ENCODE results near the gene PIP4K2A.
"Not testable (repeated sequence)": the region's sequence is repeated elsewhere in the genome, so short reads cannot be mapped to it uniquely, and the experiment has no call there.

Gene PIP4K2A

DNA sequence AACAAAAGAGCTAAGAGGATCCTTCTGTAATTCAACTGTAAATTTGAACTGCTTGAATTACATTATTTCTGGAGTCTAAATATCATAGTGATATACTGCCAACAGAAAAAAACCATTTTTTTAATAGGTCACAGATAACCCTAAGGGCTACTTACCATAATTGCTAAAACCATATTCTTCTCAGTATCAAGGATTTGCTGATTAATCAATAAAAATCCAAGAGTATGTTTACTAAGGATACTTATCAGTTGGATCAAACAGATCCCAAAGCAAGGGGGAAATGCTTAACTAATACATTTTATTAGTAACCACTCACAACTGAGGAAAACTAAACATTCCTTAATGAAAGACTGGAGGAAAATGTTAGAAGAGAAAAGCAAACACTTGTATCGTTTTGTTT lies 166.0 kb downstream of the PIP4K2A start:
- no peak for DNase-seq

DNA sequence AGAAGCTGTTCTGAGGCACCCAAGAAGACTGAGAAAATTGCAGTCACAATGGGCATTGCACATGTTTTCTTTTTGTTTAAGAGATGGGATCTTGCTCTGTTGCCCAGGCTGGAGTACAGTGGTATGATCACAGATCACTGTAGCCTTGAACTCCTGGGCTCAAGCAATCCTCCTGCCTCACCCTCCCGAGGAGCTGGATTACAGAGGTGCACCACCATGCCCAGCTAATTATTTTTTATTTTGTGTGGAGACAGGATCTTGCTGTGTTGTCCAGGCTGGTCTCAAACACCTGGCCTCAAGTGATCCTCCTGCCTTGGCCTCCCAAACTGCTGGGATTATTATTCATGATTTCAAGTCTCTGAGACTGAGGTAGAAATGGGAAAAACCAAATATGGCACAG lies 168.7 kb downstream of the PIP4K2A start:
- no peak for DNase-seq

DNA sequence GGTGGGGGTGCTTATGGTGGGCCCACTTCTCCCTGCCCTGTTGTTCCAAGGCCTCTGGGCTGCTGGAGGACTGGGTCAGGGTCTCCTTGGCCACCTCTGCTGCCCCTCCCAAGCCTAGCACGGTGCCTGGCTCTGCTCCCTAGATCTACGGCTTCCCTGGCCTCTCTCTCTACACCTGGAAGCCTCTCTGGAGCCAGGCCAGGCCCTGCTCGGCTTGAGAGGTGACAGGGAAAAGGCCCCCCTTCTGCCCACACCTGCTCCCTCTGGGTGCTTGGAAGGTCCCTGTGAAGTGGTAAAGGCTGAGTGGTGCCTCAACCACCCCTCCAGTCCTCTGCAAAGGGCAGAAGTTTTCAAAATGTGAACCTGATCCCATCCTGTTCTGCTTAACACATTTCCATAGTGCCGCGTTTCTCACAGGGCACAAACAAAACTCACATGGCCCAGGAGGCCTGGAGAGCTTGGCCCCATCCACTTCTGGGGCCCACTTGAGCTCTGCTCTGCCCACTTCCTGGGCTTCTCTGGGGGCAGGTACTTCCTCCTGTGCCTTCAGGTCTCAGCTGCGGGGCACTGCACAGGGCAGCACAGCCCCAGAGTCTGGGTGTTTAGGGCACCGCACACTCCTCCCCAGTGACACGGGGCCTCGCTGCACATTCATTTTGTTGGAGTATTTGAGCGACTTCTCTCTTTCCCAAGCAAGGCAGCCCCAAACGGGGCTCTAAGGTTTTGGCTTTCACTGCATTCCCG lies 169.9 kb downstream of the PIP4K2A start:
- no peak for DNase-seq

DNA sequence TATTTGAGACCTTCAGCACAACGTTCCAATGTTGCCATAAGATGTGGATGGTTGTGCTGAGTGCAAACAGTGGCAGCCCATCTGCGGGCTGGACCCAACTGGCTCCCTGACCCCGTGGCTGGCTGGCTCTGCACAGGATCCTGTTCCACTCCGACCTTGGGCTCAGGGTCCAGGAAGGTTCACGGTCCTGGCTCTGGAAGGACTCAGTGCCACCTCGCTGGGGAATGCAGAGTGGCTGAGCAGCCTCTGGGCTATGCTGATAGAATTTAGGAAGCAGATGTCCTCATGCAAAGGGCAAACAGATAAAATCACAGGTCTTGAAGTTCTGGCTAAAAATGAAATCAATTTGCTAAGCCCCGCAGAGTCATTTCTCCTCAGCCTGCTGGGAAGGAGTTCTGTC lies 171.6 kb downstream of the PIP4K2A start:
- no peak for DNase-seq

DNA sequence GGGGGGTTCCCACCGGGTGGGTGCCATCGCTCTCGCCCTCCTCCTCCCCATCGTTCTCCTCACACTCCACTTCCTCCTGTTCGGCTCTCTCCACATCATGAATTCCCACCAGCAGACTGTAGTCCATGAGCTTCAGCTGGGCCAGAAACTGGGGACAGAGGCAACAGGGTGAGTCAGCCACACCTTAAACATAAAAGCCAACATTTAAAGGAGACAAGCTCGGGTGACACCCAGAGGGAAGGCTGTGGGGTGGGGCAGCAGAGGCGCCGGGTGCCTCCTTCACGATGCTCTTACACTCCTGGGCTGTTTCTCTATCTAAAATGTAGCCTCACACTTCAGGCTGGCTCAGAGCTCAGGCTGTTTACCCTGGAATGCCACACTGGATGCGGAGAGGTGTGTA lies 172.5 kb downstream of the PIP4K2A start:
- no peak for DNase-seq

DNA sequence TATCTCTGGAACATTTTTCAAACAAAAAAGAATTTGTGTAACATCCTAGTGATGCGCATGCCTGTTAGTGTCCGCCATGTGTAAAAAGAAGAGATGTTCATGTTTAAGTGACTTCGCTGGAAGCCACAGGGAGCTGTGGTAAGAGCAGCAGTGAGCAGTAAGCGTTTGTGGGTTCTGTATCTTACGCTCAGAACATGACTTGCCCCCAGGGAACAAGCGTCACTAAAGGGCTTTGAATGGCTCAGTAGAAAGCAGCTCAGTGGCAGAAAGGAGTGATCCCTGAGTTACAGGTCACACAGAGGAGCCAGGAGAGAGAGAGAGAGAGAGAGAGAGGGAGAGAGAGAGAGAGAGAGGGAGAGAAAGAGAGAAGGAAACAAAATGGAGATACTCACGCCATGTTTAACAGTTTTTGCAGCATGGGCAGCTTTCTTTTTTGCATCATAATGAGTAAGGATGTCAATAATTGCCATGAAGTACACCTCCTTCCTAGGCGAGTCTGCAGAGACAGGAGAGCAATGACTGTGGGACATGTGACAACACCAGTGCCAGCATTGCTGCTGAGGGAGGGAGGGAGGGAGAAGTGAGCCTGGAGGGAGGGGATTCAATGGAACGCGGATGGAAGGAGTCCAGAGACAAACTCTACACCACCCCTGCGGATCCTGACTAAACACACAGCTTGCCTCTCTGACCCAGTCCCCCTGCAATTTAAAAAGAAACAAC lies 174.6 kb downstream of the PIP4K2A start:
- DNase-seq = no peak

DNA sequence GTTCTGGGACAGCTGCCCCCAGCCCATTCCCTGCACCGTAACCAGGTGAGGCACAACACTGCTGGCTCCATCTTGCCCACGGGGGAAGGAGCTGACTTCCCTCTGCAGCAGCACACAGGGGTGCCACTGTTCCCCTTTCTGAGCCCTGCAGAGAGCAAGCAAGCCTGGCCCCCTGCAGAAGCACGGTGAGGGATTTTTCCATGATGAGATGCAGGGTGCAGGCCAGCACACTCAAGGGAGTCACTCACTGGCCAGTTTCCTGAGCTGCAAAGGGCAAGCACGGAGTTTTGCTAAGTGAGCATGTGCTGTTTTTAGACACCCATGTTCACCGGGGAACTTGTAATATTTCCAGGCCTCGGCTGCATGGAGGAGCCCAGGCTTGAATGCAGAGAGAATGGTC lies 176.6 kb downstream of the PIP4K2A start:
- no peak for DNase-seq

DNA sequence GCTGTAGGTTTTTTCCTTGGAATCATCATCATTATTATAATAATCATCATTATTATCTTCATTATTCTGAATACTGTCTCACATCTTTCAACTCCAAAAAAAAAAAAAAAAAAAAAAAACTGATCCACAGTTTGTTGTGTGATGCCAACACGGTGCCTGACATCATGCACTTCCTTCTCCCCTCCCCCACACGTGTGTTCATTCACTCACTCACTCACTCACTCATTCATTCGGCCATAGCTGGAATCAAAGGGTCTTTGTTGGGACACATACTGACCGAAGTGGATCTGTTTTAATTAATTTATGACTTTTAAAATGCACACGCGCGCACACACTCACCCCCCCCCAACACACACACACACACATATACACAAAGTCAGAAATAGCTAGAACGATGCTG lies 177.8 kb downstream of the PIP4K2A start:
- DNase-seq = no peak

DNA sequence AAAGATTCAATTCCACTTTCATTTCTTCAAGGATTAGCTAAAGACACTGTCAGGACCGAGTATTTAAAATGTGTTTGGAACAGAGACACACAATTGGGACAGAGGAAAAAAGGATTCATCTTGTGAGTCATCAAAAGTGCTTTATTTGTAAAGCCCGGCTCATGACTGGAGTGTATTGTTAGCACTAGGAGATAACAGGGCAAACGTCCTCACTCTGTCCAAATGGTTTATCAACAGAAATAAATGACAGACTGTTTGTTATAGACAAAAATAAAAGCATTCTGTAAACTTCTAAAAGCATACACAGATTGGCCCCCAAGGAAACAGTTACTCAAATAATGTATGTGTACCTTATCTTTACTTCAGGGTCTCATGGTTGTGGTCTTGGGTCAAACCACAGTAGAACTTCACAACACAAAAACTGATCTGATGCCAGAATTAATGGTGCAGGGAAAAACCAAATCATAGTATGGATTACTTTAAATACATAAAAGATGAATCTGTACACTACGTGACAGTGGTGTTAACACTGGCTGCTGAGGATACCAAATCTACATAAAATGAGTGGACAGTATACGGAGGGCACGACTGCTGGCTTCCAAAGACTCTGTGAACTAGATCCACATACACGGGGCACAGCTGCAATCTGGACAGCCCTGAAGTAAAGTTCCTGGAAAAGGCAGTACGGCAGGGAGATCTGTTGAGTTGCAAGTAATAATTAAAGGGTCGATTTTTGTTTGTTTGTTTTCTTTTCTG lies 179.4 kb downstream of the PIP4K2A start:
- DNase-seq = no peak

DNA sequence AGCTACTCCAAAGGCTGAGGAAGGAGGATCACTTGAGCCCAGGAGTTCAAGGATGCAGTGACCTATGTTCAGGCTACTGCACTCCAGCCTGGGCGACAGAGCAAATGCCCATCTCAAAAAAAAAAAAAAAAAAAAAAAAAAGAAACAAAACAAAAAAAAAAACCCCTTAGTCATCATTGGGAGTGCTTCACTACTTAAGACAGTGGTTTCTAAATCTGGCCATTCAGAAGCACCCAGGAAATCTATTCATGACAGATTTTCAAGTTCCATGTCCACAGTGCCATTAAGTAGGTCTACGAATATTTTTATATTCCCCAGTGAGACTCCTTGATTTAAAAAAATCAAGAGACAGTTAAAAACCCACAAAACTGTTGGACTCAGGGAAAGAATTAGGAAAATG lies 182.9 kb downstream of the PIP4K2A start:
- no peak for DNase-seq

DNA sequence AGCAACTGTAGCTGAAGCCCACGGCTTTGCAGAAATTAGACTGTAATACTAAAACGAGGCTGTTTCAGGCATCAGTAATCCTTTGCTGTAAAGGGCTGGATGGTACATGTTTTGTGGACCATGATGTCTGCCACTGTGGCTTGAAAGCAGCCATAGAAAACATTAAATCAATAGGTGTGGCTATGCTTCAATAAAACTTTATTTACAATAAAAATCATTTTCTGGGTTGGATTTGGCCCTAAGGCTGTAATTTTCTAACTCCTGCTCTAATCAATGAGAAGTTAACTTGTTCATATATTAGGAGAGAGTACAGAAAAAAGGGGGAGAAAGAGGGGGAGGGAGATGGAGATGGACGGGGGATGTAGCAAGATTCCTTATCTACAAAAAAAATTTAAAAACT lies 183.4 kb downstream of the PIP4K2A start:
- no peak for DNase-seq

DNA sequence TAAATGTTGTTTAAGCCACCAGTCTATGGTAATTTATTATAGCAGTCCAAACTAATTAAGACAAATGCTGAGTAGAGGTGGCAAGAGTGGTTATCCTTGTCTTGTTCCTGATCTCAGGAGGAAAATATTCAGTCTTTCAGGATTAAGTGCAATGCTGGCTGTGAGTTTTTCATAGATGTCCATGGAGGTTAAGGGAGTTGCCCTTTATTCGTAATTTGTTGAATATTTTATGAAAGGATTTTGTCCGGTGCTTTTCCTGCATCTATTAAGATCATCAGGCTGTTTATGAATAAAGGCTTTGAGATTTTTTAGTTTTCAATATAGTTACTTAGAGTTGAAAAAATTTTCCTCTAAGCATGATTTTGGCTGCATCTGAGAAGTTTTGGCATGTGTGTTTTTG lies 186.9 kb downstream of the PIP4K2A start:
- DNase-seq = no peak

DNA sequence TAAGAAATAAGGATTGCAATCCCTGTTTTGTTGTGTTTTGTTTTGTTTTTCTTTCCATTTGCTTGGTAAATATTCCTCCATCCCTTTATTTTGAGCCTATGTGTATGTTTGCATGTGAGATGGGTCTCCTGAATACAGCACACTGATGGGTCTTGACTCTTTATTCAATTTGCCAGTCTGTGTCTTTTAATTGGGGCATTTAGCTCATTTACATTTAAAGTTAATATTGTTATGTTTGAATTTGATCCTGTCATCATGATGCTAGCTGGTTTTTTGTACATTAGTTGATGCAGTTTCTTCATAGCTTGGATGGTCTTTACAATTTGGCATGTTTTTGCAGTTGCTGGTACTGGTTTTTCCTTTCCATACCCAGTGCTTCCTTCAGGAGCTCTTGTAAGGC lies 190.0 kb downstream of the PIP4K2A start:
- DNase-seq = not testable (repeated sequence)

DNA sequence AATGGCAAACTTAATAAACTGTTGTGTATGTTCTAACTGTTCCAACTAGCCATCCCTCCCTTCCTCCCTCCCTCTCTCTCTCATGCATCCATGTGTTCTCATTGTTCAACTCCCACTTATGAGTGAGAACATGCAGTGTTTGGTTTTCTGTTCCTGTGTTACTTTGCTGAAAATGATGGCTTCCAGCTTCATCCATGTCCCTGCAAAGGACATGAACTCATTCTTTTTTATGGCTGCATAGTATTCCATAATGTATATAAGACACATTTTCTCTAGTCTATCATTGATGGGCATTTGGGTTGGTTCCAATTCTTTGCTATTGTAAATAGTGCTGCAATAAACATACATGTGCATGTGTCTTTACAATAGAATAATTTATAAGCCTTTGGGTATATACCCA lies 193.7 kb downstream of the PIP4K2A start:
- DNase-seq = not testable (repeated sequence)

DNA sequence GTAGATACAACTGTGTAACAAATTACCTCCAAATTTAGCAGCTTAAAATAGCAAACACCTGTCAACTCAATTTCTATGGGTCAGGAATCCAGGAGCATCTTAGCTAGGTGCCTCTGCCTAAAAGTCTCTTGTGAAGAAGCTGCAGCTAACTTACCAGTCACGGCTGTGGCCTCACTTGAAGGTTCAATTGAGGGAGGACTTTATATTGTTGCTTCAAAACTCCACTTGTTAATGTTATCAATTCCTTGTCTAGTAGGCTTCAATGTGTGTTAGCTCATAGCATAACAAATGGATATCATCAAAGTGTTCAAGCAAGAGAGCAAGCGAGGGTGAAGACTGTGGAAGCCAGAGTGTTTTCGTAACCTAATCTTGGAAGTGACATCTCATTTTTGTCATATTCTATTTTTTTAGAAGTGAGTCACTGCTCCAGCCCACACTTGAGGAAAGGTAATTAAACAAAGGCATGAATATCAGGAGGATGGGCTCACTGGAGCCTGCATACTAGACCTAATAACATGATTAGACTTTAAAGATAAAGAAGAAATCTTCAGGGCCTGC lies 196.1 kb downstream of the PIP4K2A start:
- DNase-seq = no peak

DNA sequence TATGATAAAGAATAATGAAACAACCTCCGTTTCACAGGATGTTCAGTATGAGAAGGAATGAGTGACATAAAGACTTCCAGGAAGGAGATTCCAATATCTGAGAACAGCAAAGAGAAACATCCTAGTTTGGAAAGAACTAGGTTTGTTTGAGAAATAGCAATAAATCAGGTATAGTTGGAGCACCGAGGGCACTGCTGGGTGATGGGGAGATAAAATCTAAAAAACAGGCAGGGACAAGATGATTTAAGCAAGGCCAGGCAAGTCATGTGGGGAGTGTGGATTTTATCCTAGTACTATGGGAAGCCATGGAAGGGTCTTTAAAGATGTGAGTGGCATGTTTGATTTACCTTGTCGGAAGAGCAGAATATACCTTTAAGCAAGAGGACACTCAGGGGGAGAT lies 199.4 kb downstream of the PIP4K2A start:
- no peak for DNase-seq

DNA sequence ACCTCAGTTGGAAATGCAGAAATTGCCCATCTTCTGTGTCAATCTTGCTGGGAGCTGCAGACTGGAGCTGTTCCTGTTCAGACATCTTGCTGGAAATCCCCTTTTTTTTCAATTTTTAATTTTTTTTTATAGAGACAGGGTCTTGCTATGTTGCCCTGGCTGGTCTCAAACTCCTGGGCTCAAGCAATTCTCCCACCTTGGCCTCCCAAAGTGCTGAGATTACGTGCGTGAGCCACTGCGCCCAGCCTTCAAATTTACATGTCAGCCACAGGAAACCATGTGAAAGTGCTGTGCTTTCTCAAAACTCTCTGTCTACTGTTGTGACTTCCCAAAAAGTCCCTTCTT lies 200.0 kb downstream of the PIP4K2A start:
- DNase-seq = not testable (repeated sequence)

DNA sequence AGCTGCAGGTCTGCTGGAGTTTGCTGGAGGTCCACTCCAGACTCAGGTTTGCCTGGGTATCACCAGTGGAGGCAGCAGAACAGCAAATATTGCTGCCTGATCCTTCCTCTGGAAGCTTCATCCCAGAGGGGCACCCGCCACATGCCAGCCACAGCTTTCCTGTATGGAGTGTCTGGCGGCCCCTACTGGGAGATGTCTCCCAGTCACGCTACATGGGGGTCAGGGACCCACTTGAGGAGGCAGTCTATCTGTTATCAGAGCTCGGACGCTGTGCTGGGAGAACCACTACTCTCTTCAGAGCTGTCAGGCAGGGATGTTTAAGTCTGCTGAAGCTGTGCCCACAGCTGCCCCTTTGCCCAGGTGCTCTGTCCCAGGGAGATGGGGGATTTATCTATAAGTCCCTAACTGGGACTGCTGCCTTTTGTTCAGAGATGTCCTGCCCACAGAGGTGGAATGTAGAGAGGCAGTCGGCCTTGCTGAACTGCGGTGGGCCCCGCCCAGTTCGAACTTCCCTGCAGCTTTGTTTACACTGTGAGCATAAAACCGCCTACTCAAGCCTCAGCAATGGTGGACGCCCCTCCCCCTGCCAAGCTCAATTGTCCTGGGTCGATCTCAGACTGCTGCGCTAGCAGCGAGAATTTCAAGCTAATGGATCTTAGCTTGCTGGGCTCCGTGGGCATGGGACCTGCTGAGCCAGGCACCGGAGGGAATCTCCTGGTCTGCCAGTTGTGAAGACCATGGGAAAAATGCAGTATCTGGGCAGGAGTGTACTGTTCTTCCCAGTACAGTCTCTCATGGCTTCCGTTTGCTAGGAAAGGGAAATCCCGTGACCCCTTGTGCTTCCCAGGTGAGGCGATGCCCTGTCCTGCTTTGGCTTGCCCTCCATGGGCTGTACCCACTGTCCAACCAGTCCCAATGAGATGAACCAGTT lies 200.6 kb downstream of the PIP4K2A start:
- DNase-seq = not testable (repeated sequence)

DNA sequence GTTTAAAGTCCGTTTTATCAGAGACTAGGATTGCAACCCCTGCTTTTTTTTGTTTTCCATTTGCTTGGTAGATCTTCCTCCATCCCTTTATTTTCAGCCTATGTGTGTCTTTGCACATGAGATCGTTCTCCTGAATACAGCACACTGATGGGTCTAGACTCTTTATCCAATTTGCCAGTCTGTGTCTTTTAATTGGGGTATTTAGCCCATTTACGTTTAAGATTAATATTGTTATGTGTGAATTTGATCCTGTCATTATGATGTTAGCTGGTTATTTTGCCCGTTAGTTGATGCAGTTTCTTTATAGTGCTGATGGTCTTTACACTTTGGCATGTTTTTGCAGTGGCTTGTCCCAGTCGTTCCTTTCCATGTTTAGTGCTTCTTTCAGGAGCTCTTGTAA lies 202.4 kb downstream of the PIP4K2A start:
- DNase-seq = not testable (repeated sequence)

DNA sequence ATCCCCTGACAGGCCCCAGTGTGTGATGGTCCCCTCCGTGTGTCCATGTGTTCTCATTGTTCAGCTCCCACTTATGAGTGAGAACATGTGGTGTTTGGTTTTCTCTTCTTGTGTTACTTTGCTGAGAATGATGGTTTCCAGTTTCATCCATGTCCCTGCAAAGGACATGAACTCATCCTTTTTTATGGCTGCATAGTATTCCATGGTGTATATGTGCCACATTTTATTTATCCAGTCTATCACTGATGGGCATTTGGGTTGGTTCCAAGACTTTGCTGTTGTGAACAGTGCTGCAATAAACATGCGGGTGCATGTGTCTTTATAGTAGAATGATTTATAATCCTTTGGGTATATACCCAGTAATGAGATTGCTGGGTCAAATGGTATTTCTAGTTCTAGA lies 206.2 kb downstream of the PIP4K2A start:
- DNase-seq = not testable (repeated sequence)

DNA sequence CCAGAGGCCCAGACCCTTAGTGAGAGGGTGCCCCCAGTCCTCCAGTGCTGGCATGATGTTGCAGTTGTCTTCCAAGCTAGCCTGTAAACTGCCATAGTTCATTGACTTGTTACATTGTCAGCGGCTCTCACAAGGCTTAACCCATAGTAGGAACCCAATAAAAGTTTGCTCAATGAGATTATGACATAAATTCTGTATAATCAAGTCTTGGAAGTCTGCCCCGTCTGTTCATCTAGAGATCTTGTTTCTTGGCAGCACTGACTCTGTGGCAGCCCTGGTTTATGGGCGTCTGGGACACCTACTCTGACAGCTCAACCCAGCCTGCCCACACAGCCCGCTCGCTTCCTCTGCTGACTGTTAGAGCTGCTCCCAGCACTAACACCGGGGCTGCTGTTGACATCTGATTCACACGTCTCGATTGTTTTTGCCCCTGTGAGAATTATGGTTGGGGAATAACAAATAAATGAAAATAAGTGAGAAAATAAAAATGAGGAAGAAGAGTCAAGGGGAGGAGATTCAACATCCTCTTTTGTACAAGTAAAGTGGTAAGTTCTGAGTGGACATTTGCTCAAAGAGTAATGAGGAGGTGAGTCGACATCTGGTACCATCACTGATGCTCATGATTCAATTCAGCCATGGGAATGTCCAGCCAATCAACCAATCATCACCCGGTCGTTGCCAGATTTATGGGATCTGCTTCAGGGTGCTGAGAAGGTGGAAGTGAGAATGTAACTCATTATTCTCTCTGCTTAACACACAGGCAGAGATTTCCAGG lies 208.3 kb downstream of the PIP4K2A start:
- DNase-seq = no peak

Data from fibroblast of skin of abdomen (primary cell).